ENCODE data around the gene KCND2.

DNA sequence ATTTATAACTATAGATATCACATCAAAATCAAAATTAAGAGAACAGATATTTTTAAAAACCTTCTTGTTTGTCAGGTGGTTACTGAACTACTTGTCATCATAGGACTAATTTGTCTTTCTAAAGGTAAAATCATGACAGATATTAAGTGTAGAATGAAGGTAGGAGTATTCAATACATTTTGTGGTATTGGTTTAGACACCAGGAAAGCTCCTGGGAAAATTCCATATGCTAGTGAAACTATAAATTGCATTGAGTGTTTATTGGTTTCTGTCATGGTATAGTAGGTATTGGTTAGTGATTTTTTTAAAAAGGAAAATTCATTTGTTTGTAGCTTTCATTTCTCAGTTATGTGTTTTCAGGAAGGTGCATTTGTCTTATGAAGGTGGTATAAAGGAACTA, 132.7 kb downstream of the KCND2 start:
- TF ChIP-seq CTCF (IDR thresholded peaks at IDR 0.05) (no peak), NFIC (IDR thresholded peaks at IDR 0.05; ENCODE audit: borderline replicate concordance) (no peak), POLR2AphosphoS5 (IDR thresholded peaks at IDR 0.05; ENCODE audit: low read depth, low read length) (no peak)
